Vagina (tissue), 2 donors: ENCODE measurements around the gene HDAC10. TPM values are rescaled to one million over a fixed set of nuclear protein-coding genes. Genes with fewer than 3 reads are reported as not detected.

Experiments used
- DNase-seq, 2 donors: peaks; one replicate each; pipeline ENCODE4 v3.0.0-alpha.2; 2017; ENCODE audit errors: extremely low spot score in 2 of 2
- H3K27ac ChIP-seq: fragments of 200-600 bp; sonication (generic); one replicate; pipeline ENCODE4 v1.5.1; 2019
- H3K27me3 ChIP-seq: fragments of 200-600 bp; sonication (generic); one replicate; pipeline ENCODE4 v1.5.1; 2019
- H3K36me3 ChIP-seq, 2 donors: fragments of 200-600 bp; sonication (generic); one replicate each; pipeline ENCODE4 v1.5.1; 2017 to 2019
- H3K4me1 ChIP-seq: fragments of 200-600 bp; sonication (generic); one replicate; pipeline ENCODE4 v1.5.1; 2019
- H3K4me3 ChIP-seq, 2 donors: fragments of 200-600 bp; sonication (generic); 1 replicate in 1 of 2; 2 replicates in 1 of 2; pipeline ENCODE4 v1.5.1; 2016 to 2019
- H3K9me3 ChIP-seq: fragments of 200-600 bp; sonication (generic); one replicate; pipeline ENCODE4 v1.5.1; 2019
- CTCF ChIP-seq, 3 experiments: fragments of 450-650 bp in 2 of 3; fragments of 200-600 bp in 1 of 3; sonication (generic) in 1 of 3; IDR thresholded peaks; one replicate each; pipeline ENCODE4 v1.5.1; 2017 to 2019; ENCODE audit warnings: antibody characterized with exemption in 3 of 3, mild to moderate bottlenecking in 2 of 3, moderate library complexity in 2 of 3
- POLR2A ChIP-seq, 2 donors: fragments of 450-650 bp; IDR thresholded peaks; one replicate each; pipeline ENCODE4 v1.6.1; 2017; ENCODE audit warnings: antibody characterized with exemption in 2 of 2, mild to moderate bottlenecking in 2 of 2, moderate library complexity in 2 of 2
- POLR2AphosphoS5 ChIP-seq, 2 donors: sonication (generic); formaldehyde crosslinking; IDR thresholded peaks; one replicate each; pipeline ENCODE4 v1.9.0; 2017; ENCODE audit warnings: antibody characterized with exemption in 2 of 2, mild to moderate bottlenecking in 2 of 2, low read depth in 1 of 2; ENCODE audit not compliant: insufficient read depth in 1 of 2
- intact Hi-C: fragments of 100-400 bp; cut with DNase I; formaldehyde crosslinking; loops from one replicate; pipeline ENCODE4 v1.15.1; 2023
- total RNA-seq: library from RNA; depleted of rRNA; stranded (reverse); fragments of >200 nt; gene quantifications from one replicate; pipeline ENCODE4 v1.2.3, GENCODE V29; 2016

HDAC10 gene
- total RNA-seq, 1 donor from 2014 or later: 29.2 TPM

- Histone ChIP-seq H3K4me3 (no peak overlapping the region), H3K27me3 (no peaks in the 10 kb centered on the region), H3K27ac (peak overlapping the region; percentile 25), H3K9me3 (no peaks in the 10 kb centered on the region), H3K36me3 (peaks cover 0 to 53% of the 10 kb centered on the region in 2 donors), H3K4me1 (peaks cover 36% of the 10 kb centered on the region)
- intact Hi-C loops: no loop called here
- DNase-seq: no peak
- TF ChIP-seq POLR2AphosphoS5 (IDR thresholded peaks at IDR 0.05; ENCODE audit: insufficient read depth in 1 of 2, low read depth in 1 of 2): no peak
- peak; percentile 72 to 87 (median 73) for TF ChIP-seq CTCF (IDR thresholded peaks at IDR 0.05)
Measured at GRCh38 chr22:50209893-50210292, 41.2 kb downstream of the HDAC10 start.

GRCh38 chr22:50208939-50209892 is 41.8 kb downstream of the HDAC10 start:
- Histone ChIP-seq H3K4me3 (no peak overlapping the region), H3K27me3 (no peaks in the 10 kb centered on the region), H3K4me1 (peaks cover 38% of the 10 kb centered on the region), H3K9me3 (no peaks in the 10 kb centered on the region), H3K27ac (peak overlapping the region; percentile 25), H3K36me3 (peaks cover 0 to 52% of the 10 kb centered on the region in 2 donors)
- intact Hi-C loops: no loop called here
- DNase-seq: no peak
- no peak for TF ChIP-seq POLR2AphosphoS5 (IDR thresholded peaks at IDR 0.05; ENCODE audit: insufficient read depth in 1 of 2, low read depth in 1 of 2)
- no peak for TF ChIP-seq CTCF (IDR thresholded peaks at IDR 0.05)
- TF ChIP-seq POLR2A (IDR thresholded peaks at IDR 0.05): no peak

- Histone ChIP-seq H3K27me3 (no peaks in the 10 kb centered on the region), H3K4me3 (no peak overlapping the region), H3K4me1 (peaks cover 38% of the 10 kb centered on the region), H3K27ac (no peak overlapping the region), H3K36me3 (peaks cover 0 to 55% of the 10 kb centered on the region in 2 donors), H3K9me3 (no peaks in the 10 kb centered on the region)
- intact Hi-C loops: no loop called here
- TF ChIP-seq POLR2AphosphoS5 (IDR thresholded peaks at IDR 0.05; ENCODE audit: insufficient read depth in 1 of 2, low read depth in 1 of 2) (no peak), POLR2A (IDR thresholded peaks at IDR 0.05) (no peak), CTCF (IDR thresholded peaks at IDR 0.05) (no peak)
- no peak for DNase-seq
Measured at GRCh38 chr22:50208430-50208938, 42.6 kb downstream of the HDAC10 start.

GRCh38 chr22:50207383-50208140 is 43.5 kb downstream of the HDAC10 start:
- peaks cover 0 to 46% of the 10 kb centered on the region in 2 donors for H3K36me3 ChIP-seq
- no peaks in the 10 kb centered on the region for H3K9me3 ChIP-seq
- intact Hi-C loops: no loop called here
- no peak for DNase-seq
- TF ChIP-seq POLR2A (IDR thresholded peaks at IDR 0.05) (no peak), POLR2AphosphoS5 (IDR thresholded peaks at IDR 0.05; ENCODE audit: insufficient read depth in 1 of 2, low read depth in 1 of 2) (no peak), CTCF (IDR thresholded peaks at IDR 0.05) (no peak)
- H3K4me1 ChIP-seq: peaks cover 43% of the 10 kb centered on the region
- no peak overlapping the region for H3K27ac ChIP-seq
- no peaks in the 10 kb centered on the region for H3K27me3 ChIP-seq
- H3K4me3 ChIP-seq: no peak overlapping the region
